Subcutaneous adipose tissue (tissue), 4 donors: ENCODE measurements around the gene ZNF277. TPM values are rescaled to one million over a fixed set of nuclear protein-coding genes. Genes with fewer than 3 reads are reported as not detected.

Source experiments
- CTCF ChIP-seq: fragments of 450-650 bp; IDR thresholded peaks from one replicate; pipeline ENCODE4 v1.5.1; 2016; ENCODE audit warnings: low read depth, mild to moderate bottlenecking, control low read depth, antibody characterized with exemption, moderate library complexity
- total RNA-seq, 4 donors: library from RNA; depleted of rRNA; stranded (reverse); fragments of >200 nt; gene quantifications; one replicate each; pipeline ENCODE4 v1.1.0, GENCODE V29; 2016

Gene ZNF277
- total RNA-seq, 4 donors from 2014 or later: 36.9 to 46.1 (median 38.4) TPM

DNA sequence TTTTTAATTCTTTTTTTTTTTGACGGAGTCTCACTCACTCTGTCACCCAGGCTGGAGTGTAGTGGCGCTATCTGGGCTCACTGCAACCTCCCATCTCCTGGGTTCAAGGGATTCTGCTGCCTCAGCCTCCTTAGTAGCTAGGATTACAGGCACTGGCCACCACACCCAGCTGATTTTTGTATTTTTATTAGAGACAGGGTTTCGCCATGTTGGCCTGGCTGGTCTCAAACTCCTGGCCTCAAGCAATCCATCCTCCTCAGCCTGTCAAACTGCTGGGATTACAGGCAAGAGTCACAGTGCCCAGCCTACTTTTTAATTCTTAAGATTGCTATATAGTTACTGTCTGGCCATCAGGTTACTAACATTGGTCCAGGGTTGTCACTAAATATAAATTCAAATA lies 59.6 kb downstream of the ZNF277 start:
- no peak for TF ChIP-seq CTCF

- TF ChIP-seq CTCF: no peak
These were observed 60.2 kb downstream of the ZNF277 start for GRCh38 chr7:112266595-112267270.

DNA sequence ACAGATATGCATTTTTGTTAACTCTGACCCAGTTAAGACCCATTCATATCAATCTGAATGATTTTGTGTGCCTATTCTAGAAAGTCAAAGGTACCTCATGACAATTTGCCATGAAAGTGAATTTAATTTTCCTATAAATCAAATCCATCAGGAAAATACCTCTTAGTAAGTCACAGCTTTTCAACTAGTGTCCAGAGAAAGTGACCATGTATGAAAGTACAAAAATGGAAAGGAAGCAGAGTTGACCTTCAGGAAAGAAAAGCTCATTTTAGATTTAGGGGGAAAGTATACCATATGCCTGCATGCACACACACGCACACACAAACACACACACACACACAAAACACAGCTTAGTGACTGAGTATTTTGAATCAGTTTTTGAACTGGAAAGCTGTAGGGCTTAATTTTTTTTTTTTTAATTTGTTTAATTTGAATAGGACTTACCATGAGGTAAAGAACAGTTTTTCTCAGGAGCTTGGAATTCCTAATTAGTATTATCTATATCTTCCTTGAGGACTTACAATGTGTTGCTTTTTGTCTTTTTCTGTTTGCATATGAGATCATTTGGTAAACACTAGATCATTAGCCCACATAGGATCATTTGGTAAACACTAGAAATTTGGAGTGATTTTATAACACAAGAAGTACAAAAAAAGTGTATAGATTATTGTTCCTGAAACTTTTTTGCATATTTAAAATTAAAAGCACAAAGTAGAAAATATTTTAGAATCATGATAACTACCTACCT lies 61.6 kb downstream of the ZNF277 start:
- TF ChIP-seq CTCF: no peak

- no peak for TF ChIP-seq CTCF
These were observed 64.7 kb downstream of the ZNF277 start for GRCh38 chr7:112271162-112271561.

- no peak for TF ChIP-seq CTCF
These were observed 66.5 kb downstream of the ZNF277 start for GRCh38 chr7:112272921-112273561.

- no peak for TF ChIP-seq CTCF
These were observed 72.5 kb downstream of the ZNF277 start for GRCh38 chr7:112279042-112279441.

DNA sequence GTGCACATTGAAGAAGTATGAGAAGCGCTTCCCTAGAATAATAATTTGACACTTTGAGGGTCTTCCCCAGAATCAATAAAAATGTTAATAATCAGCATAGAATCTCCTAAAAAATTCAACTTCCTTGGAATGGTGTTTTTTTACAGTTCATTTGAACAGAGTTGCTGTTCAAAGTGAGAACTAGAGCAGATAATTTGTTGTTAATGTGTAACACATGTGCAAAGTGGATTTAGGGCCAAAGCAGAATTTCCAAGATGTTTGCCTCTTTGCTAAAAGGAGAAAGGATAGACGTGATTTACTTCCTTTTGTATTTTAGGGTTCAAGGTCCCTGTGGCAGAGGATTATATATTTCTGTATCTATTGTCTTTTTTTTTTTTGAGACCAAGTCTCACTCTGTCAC lies 73.8 kb downstream of the ZNF277 start:
- TF ChIP-seq CTCF: no peak
